Lower leg skin (tissue), 4 donors: Measurements from ENCODE around the gene GNS. TPM values are rescaled to one million over a fixed set of nuclear protein-coding genes. Genes with fewer than 3 reads are reported as not detected.

Experiments
- DNase-seq, 2 donors: peaks; one replicate each; pipeline ENCODE4 v3.0.0-alpha.2; 2019; ENCODE audit warnings: low spot score in 2 of 2
- H3K4me3 ChIP-seq: fragments of 200-600 bp; sonication (generic); 2 replicates; pipeline ENCODE4 v1.5.1; 2017; ENCODE audit warnings: mild to moderate bottlenecking, low read depth; ENCODE audit not compliant: poor library complexity, severe bottlenecking
- CTCF ChIP-seq, 3 donors: fragments of 450-650 bp; IDR thresholded peaks; one replicate each; pipeline ENCODE4 v1.5.1; 2016; ENCODE audit warnings: antibody characterized with exemption in 3 of 3, mild to moderate bottlenecking in 3 of 3, moderate library complexity in 2 of 3
- POLR2A ChIP-seq, 2 donors: fragments of 450-650 bp; IDR thresholded peaks; one replicate each; pipeline ENCODE4 v1.6.1; 2016 to 2017; ENCODE audit warnings: antibody characterized with exemption in 2 of 2, mild to moderate bottlenecking in 1 of 2, moderate library complexity in 1 of 2
- WGBS, 2 donors: methylation state at CpG; one replicate each; pipeline ENCODE4 v1.1.5; 2018; 5-methylcytosine and 5-hydroxymethylcytosine counted together
- intact Hi-C: fragments of 100-400 bp; cut with DNase I; formaldehyde crosslinking; loops from one replicate; pipeline ENCODE4 v1.15.0; 2023; ENCODE audit warnings: low total_unique reads
- total RNA-seq, 4 donors: library from RNA; depleted of rRNA; stranded (reverse); fragments of >200 nt; gene quantifications; one replicate each; pipeline ENCODE4 v1.1.0, GENCODE V29; 2016

The GNS gene
- total RNA-seq, 4 donors from 2014 or later, result 42.6 to 64.1 (median 50.1) TPM

DNA sequence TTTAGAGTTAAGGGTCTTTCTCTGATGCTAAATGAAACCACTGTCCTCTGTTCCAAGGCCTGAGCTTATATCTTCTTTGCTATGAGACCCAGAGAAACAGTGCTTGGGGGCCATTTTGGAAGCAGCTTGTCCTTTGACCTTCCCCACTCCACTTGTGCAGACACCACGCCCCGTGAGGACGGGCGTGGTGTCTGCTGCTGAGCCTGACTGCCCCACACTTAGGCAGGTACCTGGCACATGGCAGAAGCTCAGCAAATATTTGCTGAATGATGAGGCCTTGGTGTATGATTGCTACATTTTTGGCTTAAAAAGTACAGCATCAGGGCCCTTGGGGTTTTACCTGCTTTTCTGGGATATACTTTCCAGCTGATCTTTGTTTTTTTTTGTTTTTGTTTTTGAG lies 79.0 kb downstream of the GNS start:
- 57 to 71% methylated on average over 4 of the region's 4 CpGs for WGBS, 2 donors
- peak in 1 of 2 donors; percentile 29 for DNase-seq
- H3K4me3 ChIP-seq, result no peak overlapping the region
- no peak for TF ChIP-seq CTCF (IDR thresholded peaks at IDR 0.05)
- TF ChIP-seq POLR2A (IDR thresholded peaks at IDR 0.05), result no peak
- intact Hi-C loops, result no loop called here

DNA sequence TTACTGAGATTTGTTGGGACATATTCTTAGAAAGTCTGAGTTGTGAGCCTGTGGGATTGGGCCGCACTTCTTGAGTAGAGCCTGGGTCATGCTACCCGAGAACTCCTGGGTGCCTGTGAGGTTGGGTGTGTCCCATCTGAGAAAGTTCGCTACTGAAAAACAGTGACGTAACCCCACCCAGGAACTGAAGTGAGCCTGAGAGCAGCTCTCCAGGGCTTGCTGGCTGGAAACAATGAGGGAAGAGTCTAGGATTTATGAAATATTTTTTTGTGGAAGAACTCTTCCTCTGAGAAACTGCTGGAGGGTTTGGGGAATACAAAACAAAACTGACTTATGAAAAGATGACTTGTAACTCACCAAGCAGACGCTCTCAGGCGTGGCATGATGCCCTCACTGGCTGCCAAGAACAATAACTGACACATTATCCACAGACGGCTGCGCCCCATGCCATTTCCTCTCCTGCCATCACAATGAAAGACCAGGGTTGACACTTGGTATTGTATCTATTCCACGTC lies 79.7 kb downstream of the GNS start:
- WGBS, 2 donors, result 12 to 18% methylated on average over 9 of the region's 9 CpGs
- DNase-seq, result peak; percentile 65 to 93
- no peak overlapping the region for H3K4me3 ChIP-seq
- intact Hi-C loops, result no loop called here
- no peak for TF ChIP-seq CTCF (IDR thresholded peaks at IDR 0.05)
- no peak for TF ChIP-seq POLR2A (IDR thresholded peaks at IDR 0.05)

DNA sequence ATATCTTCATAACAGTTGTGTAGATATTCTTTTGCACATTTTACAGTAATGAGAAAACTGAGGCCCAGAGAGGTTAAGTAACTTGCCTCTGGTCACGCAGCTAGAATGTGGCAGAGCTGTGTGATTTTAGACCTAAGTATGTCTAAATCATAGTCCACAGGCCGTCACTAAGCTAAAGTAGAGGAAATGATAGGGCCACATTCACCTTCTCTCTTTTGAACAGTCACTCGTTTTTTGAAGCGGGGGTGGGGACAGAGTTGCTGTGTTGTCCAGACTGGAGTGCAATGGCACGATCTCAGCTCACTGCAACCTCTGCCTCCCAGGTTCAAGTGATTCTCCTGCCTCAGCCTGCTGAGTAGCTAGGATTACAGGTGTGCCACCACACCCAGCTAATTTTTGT lies 80.4 kb downstream of the GNS start:
- H3K4me3 ChIP-seq, result no peak overlapping the region
- TF ChIP-seq POLR2A (IDR thresholded peaks at IDR 0.05), result no peak
- TF ChIP-seq CTCF (IDR thresholded peaks at IDR 0.05), result no peak
- intact Hi-C loops, result no loop called here
- 76 to 81% methylated on average over 5 of the region's 5 CpGs for WGBS, 2 donors
- peak in 1 of 2 donors; percentile 68 for DNase-seq

- intact Hi-C loops, result no loop called here
- 75 to 90% methylated on average over 2 of the region's 2 CpGs for WGBS, 2 donors
- H3K4me3 ChIP-seq, result no peak overlapping the region
- TF ChIP-seq CTCF (IDR thresholded peaks at IDR 0.05), result no peak
- no peak for TF ChIP-seq POLR2A (IDR thresholded peaks at IDR 0.05)
- DNase-seq, result peak in 1 of 2 donors; percentile 46
Measured at GRCh38 chr12:64678248-64678647, 81.0 kb downstream of the GNS start.

GRCh38 chr12:64675795-64676194 lies 83.4 kb downstream of the GNS start:
- DNase-seq, result peak in 1 of 2 donors; percentile 40

More at GRCh38 chr12:64675795-64676194, 83.4 kb downstream of the GNS start:
- TF ChIP-seq POLR2A (IDR thresholded peaks at IDR 0.05) (no peak), CTCF (IDR thresholded peaks at IDR 0.05) (no peak)
- no peak overlapping the region for H3K4me3 ChIP-seq
- WGBS, 2 donors, result 46 to 51% methylated on average over 3 of the region's 3 CpGs
- intact Hi-C loops, result no loop called here
